GM04503 (cell line): ENCODE measurements around the gene PLD1.
A peak's percentile ranks its signal among the peaks of the same experiment; 100 is the strongest.
"Not testable (repeated sequence)": the region's sequence is repeated elsewhere in the genome, so short reads cannot be mapped to it uniquely, and the experiment has no call there.

Experiments
- DNase-seq: peaks from one replicate; pipeline ENCODE4 v3.0.0-alpha.2; 2012; ENCODE audit warnings: low read depth

Gene PLD1

DNA sequence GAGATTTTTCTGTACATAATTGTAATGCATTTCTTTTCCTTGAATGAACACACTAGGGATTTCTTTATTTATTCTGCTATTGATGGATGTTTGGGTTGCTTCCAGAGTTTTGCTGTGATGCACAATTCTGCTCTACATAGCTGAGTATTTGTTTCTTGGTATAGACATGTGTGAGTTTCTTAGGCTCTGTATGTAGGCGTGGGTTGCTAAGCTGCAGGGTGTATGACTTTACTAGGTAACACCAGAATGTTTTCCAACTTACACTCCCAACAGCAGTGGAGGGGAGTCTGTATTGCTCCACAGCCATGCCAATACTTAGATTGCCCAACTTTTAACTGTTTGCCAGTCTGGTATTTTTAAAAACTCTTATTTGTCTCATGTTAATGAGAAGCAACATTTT is 194.6 kb downstream of the PLD1 start:
- DNase-seq: no peak

DNA sequence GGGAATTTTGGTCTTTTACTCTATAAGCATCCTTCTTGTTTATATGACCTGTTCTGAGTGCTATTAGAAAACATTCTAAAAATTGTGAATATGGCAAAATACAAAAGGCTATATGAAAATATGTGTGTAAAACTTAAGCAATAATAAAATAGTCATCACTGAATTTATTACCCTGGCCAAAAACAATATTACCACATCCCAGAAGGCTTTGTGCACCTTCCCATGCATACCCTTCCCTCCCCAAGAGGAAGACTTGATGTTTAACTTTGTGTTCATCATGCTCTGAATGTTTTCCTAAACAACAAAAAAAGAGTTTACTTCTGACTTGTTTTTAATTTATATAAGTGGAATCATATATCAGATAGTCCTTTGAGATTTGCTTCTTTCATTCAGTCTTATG is 195.0 kb downstream of the PLD1 start:
- DNase-seq: no peak

DNA sequence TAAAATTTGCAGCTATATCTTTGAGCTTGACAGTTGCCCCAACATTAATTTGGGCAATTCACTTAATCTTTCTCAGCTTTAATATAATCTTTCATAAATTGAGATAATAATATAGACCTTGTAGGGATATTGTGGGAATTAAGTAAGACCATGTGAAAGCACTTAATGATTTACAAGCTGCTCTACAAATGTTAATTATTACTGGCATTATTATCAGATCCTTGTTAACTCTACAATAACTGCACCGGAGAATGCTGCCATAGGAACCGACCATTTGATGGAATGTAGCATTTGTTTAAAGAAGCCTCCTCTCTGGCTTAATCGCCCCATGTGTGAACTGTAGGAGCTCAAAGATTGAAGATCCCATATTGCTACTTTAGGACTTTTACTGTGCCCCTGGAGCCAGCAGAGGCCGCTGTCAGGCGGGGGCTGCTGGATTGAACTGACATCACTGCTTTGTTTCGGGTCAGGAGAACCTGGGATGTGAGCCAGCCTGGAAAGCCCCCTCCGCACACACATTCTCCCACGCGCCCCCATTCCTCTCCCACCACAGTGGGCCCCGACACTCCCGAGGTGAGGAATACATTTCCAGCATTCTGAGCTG is 195.9 kb downstream of the PLD1 start:
- no peak for DNase-seq

DNA sequence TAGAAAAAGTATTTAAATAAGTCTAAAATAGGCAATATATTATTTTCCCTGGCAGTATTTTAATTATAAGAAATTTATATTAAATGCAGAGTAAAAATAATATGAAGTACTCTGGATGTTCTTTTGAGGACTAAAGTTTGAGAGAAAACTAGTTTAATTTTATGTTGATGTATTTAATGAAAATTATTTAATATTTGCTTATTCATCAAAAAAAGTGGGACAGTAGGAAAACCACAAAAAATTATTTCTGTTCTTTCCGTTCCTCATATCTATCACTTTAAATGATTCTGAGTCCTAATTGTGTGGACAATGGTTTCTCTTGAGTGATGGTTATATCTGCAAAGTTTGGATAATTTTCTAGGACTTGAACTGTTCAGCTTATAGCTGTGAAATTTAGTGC is 202.8 kb downstream of the PLD1 start:
- DNase-seq: no peak

DNA sequence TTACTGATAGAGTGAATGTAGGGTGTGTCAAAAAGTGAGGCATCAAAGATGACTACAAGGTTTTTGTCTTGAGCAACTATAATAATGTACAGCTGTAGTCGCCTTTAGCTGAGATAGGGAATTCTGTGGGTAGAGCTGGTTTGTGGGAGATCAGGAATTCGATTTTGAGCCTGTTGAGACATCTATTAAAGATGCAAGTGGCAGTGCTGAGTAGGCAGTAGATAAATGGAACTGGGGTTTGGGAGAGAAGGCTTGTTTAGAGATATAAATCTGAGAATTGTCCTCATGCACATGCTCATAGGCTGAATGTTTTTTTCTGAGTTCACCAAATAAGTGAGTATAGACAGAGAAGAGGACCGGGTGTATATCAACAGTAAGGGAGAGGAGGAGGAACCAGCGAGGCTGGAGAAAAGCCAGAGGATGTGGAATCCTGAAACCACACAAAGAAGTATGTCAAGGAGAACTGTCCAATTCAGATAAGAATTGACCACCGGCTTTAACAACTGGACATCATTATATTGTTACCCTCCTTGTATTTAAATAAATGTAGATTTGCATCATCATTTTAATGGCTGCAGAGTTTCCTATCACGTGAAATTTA is 204.0 kb downstream of the PLD1 start:
- DNase-seq: no peak

DNA sequence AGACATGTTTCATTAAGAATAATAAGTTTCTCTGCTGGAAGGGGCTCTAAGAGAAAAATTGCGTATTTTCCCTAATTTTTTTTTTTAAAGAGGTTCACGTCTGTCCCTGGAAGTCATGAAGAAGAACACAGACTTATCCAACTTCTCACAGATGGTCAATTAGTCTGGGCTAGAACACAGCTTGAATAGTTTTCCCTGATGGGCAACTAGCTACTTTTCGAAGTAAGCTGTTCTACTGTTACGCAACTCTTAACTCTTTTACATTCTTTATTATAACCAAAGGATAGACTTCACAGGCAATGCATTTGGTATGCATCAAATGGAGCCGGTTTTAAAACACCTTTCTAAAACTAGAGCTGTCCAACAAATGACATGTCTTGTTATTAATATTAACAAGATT is 205.9 kb downstream of the PLD1 start:
- DNase-seq: no peak

DNA sequence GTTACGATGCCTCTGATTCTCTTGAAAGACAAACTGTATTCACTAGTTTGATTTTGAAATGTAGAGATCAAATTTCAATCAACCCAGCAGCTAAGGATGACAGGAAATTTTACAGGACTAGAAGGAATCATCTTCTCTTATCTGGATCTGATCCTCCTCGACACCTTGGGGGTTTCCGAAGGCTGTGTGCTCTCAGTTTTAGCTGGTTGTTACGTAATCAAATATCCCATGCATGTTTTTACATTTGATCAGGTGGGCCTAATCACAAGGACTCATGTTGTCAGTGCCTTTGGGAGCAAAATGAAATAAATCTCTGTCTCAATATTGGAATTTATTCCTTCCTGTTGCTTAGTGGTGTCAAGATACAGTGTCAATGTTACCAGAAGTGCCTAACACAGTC is 208.2 kb downstream of the PLD1 start:
- DNase-seq: no peak

DNA sequence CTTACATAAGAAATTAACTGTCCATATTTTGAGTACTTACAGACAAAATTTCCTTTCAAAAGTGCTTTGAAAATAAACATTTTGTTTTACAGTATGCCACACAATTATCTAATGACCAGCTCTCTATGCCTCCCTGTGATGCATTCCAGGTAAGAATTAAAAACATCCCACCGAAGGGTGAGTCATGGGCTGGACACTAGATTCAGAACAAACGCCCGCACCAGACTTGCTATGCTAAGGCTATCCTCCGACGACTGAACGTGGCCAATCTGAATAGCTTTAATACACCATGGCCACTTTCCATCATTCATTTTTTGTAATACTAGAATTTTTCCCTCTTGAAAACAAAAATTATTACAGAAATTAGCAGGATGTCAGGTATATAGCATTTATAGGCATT is 210.3 kb downstream of the PLD1 start:
- DNase-seq: no peak

DNA sequence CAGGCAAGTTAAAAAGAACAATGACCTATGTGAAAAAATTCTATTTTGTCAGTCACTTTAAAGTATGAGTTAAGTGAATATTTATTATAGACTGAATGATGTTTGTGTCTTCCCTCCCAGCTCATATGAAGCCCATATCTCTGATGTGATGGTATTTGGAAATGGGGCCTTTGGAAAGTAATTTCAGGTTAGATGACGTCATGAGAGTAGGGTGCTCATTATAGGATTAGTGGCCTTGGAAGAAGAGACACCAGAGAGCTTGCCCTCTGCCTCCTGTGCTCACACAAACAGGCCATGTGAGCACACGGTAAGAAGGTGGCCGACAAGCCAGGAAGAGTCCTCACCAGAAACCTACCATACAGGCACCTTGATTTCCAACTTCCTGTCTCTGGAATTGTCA is 211.3 kb downstream of the PLD1 start:
- no peak for DNase-seq

DNA sequence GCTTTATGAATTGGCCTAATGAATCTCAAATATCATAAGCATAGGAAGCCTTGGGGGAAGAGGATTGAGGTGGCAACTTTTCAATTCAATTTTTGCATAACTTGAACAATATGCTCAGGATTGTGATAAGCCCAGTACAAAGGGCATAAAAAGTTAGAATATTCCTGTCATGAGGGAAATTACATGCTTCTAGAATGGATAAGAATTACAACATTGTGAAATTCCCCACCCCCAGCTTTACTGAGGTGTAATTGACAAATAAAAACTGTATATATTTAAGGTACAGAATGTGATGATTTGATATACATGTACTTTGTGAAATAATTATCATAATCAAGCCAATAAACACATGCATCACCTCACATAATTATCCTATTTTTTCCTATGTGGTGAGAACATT is 217.5 kb downstream of the PLD1 start:
- no peak for DNase-seq

DNA sequence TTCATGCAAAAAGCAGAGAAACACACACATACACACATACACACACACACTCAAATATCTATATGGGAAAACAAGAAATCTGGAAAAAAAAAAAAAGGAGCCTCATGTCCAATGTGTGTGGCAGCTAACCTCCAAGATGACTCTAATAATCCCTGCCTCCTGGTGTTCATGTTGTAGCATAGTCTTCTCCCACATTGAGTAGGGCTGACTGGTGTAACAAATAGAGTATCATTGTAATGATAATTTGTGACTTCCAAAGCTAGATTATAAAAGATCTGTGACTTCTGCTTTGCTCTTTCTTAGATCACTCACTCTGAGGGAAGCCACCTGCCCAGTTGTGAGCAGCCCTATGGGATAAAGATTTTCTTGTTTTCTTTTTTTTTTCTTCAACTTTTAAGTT is 219.2 kb downstream of the PLD1 start:
- no peak for DNase-seq

DNA sequence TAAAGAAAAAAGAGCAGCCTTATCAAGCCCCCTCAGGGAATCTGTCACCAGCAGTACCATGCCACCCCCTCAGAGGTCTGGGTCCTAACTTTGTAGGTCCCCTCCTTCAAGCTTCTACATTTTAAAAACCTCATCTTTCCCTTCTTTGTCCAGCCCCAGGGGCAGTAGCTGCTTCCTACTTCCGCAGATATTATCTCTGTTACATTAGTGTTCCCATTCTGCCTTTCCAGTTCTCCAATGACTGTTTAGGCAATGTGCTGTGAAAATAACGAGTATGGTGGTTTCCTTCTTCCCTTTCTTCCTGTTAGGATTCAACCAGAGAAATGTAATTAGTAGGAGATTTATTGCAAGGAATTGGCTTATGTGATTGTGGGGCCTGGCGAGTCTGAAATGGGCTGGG is 224.0 kb downstream of the PLD1 start:
- DNase-seq: no peak

DNA sequence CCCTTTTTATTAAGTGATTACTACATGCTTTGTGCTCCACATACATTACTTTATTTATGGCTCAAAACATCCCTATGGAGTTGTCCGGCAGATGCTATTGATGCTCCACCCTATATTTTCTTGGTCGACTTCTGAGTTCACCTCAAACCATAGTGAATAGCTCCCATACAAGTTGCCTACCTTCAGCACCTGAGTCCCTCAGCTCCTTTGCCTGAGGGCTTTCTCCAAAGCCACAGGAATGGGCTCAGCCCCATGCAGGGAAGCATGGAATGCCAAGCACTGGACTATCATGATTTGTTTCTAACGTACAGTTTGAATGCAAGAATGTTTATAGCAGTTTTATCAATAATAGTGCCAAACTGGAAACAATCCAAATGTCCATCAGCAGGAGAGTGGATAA is 225.2 kb downstream of the PLD1 start:
- no peak for DNase-seq

DNA sequence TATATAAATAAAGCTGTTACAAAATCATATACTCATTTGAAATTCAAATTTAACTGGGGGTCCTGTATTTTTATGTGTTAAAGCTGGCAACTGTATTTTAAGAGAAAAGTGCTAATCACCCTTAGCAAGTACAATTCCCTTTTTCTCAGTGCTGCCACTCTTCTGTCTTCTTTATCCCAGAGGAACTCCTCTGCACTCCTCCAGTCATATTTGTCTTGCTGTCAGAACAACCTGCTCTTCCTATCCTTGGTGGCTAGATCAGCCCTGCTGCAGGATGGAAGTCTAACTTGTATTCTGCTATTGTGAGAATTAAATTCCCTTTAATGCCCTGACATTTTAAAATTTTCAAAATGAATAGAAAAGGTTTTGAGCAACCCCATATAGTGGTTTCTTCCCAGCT is 226.2 kb downstream of the PLD1 start:
- no peak for DNase-seq

DNA sequence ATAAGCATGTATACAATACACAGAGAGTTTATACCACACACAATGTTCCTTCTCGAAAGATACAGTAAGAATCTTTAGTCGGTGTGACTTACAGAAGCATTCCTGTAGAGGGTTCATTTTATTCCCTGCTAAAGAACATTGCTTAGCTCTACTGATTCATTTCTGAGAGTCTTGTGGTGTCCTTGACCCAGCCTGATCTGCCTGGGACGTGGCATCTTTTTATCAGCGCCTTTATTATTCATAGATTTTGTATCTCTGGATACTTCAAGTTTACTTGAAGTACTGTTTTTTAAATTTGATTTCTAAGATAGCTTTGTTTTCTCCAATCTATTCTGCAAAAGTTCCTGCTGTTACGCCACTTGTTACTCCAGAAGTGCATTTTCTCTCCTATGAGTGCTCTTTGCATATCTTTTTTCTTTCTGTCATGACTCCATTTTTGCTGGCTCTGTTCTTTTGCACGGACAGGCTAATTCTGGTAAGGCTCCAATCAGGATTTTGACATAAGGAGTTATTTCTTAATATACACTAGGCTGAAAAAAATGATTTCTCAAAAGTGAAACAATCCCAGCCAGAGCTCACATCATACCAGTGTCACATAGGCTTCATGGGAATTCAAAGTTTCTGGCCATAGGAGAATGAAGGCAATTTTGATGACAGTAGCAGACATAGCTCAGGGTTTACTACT is 235.6 kb downstream of the PLD1 start:
- no peak for DNase-seq

DNA sequence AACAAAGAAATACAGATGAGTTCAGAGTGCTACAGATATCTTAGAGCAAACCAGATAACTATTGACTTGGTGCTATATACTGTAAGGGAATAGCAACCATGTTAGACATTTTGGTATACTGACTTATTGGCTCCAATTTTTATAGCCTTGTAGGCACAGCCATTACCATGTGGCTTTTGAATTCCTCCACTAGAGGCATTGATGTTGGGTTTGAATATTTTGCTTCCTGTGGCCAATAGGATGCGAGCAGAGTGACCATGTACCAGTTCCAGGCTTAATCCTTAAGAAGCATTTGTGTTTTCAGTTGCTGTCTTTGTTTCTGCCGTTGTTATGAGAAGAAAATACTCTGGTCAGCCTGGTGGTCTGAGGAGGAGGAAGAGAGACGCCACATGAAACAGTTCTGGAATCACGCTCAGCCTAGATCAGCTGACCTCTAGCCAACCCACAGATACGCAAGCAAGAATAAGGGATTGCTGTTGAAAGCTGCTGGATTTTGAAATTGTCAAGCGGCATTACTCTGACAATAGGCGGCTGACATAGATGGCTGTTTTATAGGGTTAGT is 240.6 kb downstream of the PLD1 start:
- no peak for DNase-seq

DNA sequence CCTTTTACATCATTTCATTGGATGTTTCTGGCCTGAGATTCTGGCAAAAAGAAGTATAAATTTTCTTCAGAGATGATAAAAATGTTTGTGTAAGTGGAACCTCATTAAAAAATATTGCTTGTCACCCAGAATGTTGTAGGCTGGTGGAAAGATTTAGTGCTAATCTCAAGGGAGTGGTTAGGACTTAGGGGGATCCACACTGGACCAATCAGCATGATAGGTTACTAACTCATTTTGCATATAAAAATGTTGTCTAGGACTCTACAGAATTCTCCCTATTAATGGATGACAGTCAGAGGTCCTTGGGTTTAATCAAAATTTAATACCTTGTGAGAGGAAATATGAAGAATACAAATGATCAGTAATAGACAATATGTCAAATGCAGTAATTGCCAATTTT is 241.5 kb downstream of the PLD1 start:
- DNase-seq: no peak

DNA sequence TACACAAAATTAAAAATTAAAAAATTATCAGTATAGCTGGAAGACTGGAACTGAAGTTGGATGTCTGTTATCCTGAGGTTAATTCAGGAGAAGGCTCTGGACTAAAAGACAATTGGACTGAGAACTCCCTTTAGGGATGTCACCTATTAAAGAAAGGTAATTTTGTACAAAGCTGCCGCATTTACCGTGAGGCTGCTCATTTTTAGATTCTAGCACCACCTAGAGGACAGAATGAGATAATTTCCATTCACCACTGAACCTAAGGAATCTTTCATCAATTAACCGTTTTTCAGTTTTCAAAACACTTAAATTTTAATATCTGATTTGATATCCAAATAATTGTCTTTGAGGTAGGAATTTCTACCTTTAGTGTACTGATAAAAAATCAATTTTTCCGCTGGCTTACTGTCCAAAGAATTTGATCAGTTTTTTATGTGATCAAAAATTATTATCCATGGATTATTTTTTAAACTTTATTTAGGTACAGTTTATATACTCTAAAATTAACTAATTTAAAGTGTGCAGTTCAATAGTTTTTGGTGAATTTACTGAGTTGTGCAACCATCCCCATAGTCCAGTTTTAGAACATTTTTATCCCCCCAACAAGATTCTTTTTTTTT is 243.4 kb downstream of the PLD1 start:
- DNase-seq: no peak

DNA sequence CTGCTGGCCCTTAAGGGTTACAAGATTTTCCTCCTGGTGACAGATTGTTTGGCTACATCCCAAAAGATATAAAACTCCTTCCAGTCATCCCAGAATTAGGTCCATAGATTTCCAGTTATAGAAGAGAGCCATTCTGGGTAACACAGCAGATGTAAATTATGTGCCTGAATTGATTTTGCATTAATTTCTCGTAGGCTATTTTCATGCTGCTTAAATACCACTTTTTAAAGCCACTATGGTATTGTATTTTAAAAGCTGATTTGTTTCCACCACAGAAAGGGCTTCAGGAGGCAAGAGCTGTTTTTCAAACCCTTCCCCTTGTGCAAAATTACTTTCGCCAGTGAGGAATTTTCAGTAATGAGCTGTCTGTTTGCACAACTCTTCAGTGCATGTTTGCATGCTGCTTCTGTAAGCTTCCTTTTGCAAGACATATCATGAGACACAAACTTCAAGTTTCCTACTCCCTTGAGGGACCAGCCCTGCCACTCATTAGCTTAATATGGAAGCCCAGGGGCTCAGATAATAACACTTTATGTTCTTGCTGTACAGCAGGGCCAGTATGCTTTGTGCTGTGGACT is 244.7 kb downstream of the PLD1 start:
- DNase-seq: peak; percentile 31

DNA sequence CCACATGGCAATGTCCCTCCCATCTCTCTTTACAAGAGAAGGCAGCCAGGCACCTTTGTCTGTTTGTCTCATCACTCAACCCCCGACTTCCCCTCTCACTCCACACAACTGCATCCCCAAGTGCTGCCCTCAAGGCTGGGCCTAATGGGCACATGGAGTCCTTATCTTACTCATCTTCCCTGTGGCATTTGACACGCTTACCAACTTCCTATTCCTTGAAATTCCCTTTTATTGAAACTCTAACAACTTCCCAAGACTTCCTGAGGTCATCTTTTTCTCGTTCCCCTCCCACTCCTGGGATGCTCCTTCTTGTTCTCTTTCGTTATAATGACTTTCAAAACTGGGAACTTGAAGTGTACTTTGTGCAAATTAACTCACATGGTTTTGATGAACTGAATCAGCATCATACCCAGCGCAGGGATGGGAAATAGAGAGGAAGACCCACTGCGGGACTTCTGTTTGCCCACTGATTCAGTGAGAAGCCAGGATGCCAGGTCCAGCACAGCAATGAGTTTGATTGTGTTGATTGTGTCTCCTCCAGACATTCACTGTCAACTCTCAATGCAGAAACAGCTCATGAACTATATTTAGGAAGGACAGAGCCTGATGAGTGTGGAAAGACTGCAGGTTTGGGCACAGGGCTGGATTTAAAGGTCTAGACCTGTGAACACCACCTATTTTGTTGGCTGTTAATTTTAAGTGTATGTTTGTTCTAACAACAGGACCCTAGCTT is 245.4 kb downstream of the PLD1 start:
- no peak for DNase-seq

DNA sequence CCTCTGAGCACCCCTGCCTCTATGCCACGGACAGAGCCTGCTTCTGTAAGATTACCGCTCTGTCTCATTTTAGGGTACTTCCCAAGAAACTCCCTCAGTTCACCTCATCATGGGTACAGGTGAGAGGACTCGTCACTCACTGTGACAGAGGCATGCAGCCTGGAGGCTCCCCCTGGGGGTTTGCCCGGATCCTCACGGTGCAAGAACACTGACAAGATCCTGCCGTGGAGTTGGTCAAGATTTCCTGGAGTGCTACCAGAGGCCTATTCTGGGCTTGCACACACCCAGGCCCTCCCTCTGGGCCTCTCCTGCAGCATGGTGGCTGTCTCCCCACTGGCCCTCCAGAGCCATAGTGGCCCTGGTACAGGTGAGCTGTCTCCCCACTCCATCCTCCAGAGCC is 247.0 kb downstream of the PLD1 start:
- no peak for DNase-seq

DNA sequence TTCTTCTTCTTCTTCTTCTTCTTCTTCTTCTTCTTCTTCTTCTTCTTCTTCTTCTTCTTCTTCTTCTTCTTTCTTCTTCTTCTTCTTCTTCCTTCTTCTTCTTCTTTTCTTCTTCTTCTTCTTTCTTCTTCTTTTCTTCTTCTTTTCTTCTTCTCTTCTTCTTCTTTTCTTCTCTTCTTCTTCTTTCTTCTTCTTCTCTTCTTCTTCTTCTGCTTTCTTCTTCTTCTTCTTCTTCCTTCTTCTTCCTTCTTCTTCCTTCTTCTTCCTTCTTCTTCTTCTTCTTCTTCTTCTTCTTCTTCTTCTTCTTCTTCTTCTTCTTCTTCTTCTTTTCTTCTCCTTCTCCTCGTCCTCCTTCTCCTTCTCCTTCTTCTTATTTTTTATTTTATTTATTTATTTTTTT is 247.8 kb downstream of the PLD1 start:
- DNase-seq: not testable (repeated sequence)
